ENCODE data around the gene ARHGEF28.

DNA sequence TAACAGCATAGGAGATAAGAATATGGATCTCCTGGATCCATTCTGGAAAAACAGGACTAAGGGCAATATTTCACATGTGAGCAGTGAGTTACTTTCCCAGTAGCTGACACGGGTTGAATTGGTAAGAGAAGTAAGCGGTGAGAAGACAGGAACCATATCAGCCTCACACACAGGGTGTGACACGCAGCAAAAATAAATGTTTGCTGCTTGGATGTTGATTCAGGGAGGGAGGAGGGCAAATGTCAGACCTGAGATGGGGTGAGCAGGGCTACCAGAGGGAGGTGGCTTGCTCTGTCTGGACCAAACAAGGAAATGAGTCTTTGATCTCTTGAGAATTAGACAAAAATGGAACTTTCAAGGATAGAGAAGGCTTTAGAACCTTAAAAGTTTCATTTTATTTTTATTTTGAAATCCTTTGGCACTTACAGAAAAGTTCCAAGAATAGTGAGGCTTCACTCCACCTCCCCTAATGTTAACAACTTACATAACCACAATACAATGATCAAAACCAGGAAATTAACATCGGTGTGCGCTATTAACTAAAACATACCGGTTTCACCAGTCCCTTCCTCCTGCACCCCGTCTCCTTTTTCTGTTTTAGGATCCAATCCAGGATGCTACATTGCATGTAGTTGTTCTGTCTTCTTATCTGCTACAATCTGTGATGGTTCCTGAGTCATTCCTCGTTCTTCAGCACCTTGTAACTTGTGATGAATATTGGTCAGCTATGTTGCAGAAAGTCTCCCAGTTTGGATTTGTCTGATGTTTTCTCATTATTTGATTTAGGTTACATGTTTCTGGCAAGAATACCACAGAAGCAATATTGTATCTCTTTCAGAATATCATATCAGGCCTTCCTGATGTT lies 20.5 kb upstream of the ARHGEF28 start:
- no peak for TF ChIP-seq POLR2A (IDR thresholded peaks at IDR 0.05)
- TF ChIP-seq, protein P1, sequence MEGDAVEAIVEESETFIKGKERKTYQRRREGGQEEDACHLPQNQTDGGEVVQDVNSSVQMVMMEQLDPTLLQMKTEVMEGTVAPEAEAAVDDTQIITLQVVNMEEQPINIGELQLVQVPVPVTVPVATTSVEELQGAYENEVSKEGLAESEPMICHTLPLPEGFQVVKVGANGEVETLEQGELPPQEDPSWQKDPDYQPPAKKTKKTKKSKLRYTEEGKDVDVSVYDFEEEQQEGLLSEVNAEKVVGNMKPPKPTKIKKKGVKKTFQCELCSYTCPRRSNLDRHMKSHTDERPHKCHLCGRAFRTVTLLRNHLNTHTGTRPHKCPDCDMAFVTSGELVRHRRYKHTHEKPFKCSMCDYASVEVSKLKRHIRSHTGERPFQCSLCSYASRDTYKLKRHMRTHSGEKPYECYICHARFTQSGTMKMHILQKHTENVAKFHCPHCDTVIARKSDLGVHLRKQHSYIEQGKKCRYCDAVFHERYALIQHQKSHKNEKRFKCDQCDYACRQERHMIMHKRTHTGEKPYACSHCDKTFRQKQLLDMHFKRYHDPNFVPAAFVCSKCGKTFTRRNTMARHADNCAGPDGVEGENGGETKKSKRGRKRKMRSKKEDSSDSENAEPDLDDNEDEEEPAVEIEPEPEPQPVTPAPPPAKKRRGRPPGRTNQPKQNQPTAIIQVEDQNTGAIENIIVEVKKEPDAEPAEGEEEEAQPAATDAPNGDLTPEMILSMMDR (IDR thresholded peaks at IDR 0.05 in 4 of 5, conservative IDR thresholded peaks at IDR 0.05 in 1 of 5): no peak
